Spleen (tissue), 7 donors: Measurements from ENCODE around the gene MAP3K2.

Experiments used
- CTCF ChIP-seq, 11 experiments: fragments of 200-600 bp in 7 of 11; fragments of 450-650 bp in 4 of 11; sonication (generic) in 4 of 11; IDR thresholded peaks in 8 of 11; conservative IDR thresholded peaks in 3 of 11; 1 replicate in 7 of 11; 2 replicates in 4 of 11; pipeline versions ENCODE4 v1.4.0 to v1.8.0; 2016 to 2021; ENCODE audit warnings: antibody characterized with exemption in 11 of 11, inconsistent platforms in 4 of 11, mild to moderate bottlenecking in 1 of 11
- POLR2A ChIP-seq, 3 donors: fragments of 450-650 bp; IDR thresholded peaks; one replicate each; pipeline ENCODE4 v1.5.1; 2017; ENCODE audit warnings: antibody characterized with exemption in 3 of 3, mild to moderate bottlenecking in 1 of 3
- POLR2AphosphoS5 ChIP-seq, 3 donors: sonication (generic); formaldehyde crosslinking; IDR thresholded peaks; one replicate each; pipeline ENCODE4 v1.5.1; 2017; ENCODE audit warnings: antibody characterized with exemption in 3 of 3
- donor health status: DM: no; HTN: no; CAD: no; lungs with moderate emphysema.
- donor health status: DM: no; HTN: no; CAD: no.
- donor health status: DM: no; HTN: no; CAD: no.

GRCh38 chr2:127347734-127348392 lies 39.9 kb downstream of the MAP3K2 start:
- no peak for TF ChIP-seq CTCF (IDR thresholded peaks at IDR 0.05 in 8 of 11, conservative IDR thresholded peaks at IDR 0.05 in 3 of 11)
- TF ChIP-seq POLR2A (IDR thresholded peaks at IDR 0.05), result no peak
- TF ChIP-seq POLR2AphosphoS5 (IDR thresholded peaks at IDR 0.05), result no peak
